CD4-positive, alpha-beta T cell (primary cell): ENCODE results near the gene AHRR. TPM values are rescaled to one million over a fixed set of nuclear protein-coding genes. Genes with fewer than 3 reads are reported as not detected.

Experiments used
- ATAC-seq: fragments of 200-7000 bp; cut with Tn5 transposase; one replicate; pipeline ENCODE4 v1.10.0; 2022; ENCODE audit warnings: mild to moderate bottlenecking; ENCODE audit not compliant: poor library complexity
- CTCF ChIA-PET: fragments of 350-600 bp; sonication (Branson Sonifier 250); formaldehyde crosslinking; loops from one replicate; lab custom pipeline; 2021; ENCODE audit warnings: antibody characterized with exemption, inconsistent platforms; lab: Charles Lee
- POLR2A ChIA-PET: fragments of 350-600 bp; sonication (Branson Sonifier 250); formaldehyde crosslinking; loops from one replicate; lab custom pipeline; 2021; ENCODE audit warnings: antibody characterized with exemption, inconsistent platforms; lab: Charles Lee
- DNase-seq, 14 experiments: peaks; one replicate each; pipeline ENCODE4 v3.0.0-alpha.2; 2013 to 2020; ENCODE audit warnings: mixed read lengths in 2 of 14
- H3K27ac ChIP-seq, 2 donors: one replicate each; pipeline versions ENCODE4 v1.5.1 to v1.7.0; 2013; ENCODE audit warnings: low read length in 2 of 2, low read depth in 1 of 2, mild to moderate bottlenecking in 1 of 2
- H3K27me3 ChIP-seq, 2 experiments: 1 replicate in 1 of 2; 2 replicates in 1 of 2; pipeline versions ENCODE4 v1.6.1 to v1.7.0; 2013; ENCODE audit warnings: low read length in 2 of 2, control low read depth in 1 of 2, mild to moderate bottlenecking in 1 of 2, moderate library complexity in 1 of 2; ENCODE audit not compliant: insufficient read depth in 2 of 2, control insufficient read depth in 1 of 2
- H3K36me3 ChIP-seq: one replicate; pipeline ENCODE4 v1.6.1; 2013; ENCODE audit warnings: low read length, control low read depth; ENCODE audit not compliant: insufficient read depth
- H3K4me1 ChIP-seq: one replicate; pipeline ENCODE4 v1.6.1; 2013; ENCODE audit warnings: low read length, control low read depth; ENCODE audit not compliant: insufficient read depth
- H3K4me3 ChIP-seq: one replicate; pipeline ENCODE4 v1.5.1; 2013; ENCODE audit warnings: mild to moderate bottlenecking, low read length, moderate library complexity
- H3K9me3 ChIP-seq, 2 experiments: 1 replicate in 1 of 2; 2 replicates in 1 of 2; pipeline versions ENCODE4 v1.6.1 to v1.7.0; 2013; ENCODE audit warnings: low read length in 2 of 2, mild to moderate bottlenecking in 2 of 2, control low read depth in 1 of 2, moderate library complexity in 1 of 2; ENCODE audit not compliant: control insufficient read depth in 1 of 2, insufficient read depth in 1 of 2
- H3K27ac Mint-ChIP-seq: one replicate; pipeline ENCODE4 v1.8.0; 2020; ENCODE audit warnings: mixed read lengths
- H3K27me3 Mint-ChIP-seq: one replicate; pipeline ENCODE4 v1.8.0; 2021; ENCODE audit warnings: mixed read lengths
- H3K36me3 Mint-ChIP-seq: one replicate; pipeline ENCODE4 v1.8.0; 2021; ENCODE audit warnings: low read depth, mixed read lengths
- H3K4me1 Mint-ChIP-seq: one replicate; pipeline ENCODE4 v1.8.0; 2021; ENCODE audit warnings: low read depth, mixed read lengths
- H3K4me3 Mint-ChIP-seq: one replicate; pipeline ENCODE4 v1.8.0; 2020; ENCODE audit warnings: mild to moderate bottlenecking, mixed read lengths
- H3K9me3 Mint-ChIP-seq: one replicate; pipeline ENCODE4 v1.8.0; 2020; ENCODE audit warnings: mixed read lengths
- intact Hi-C, 2 experiments: fragments of 100-400 bp; cut with DNase I in 1 of 2; cut with micrococcal nuclease in 1 of 2; formaldehyde crosslinking; loops; one replicate each; pipeline versions ENCODE4 v1.15.1 to v1.9.0; 2023 to 2025; cut with DNase I, micrococcal nuclease
- total RNA-seq, 174 experiments: library from RNA in 2 of 174; stranded (reverse) in 2 of 174; gene quantifications; one replicate each; pipeline ENCODE4 v1.2.3 and lab custom pipeline; 2021 to 2026
- TF ChIP-seq, protein P1 (sequence below): fragments of 200-600 bp; IDR thresholded peaks from one replicate; pipeline ENCODE4 v1.8.0; 2022; ENCODE audit warnings: antibody characterized with exemption, mild to moderate bottlenecking

The AHRR gene
- total RNA-seq, 2 experiments from 2014 or later: 0.45 to 0.63 TPM

DNA sequence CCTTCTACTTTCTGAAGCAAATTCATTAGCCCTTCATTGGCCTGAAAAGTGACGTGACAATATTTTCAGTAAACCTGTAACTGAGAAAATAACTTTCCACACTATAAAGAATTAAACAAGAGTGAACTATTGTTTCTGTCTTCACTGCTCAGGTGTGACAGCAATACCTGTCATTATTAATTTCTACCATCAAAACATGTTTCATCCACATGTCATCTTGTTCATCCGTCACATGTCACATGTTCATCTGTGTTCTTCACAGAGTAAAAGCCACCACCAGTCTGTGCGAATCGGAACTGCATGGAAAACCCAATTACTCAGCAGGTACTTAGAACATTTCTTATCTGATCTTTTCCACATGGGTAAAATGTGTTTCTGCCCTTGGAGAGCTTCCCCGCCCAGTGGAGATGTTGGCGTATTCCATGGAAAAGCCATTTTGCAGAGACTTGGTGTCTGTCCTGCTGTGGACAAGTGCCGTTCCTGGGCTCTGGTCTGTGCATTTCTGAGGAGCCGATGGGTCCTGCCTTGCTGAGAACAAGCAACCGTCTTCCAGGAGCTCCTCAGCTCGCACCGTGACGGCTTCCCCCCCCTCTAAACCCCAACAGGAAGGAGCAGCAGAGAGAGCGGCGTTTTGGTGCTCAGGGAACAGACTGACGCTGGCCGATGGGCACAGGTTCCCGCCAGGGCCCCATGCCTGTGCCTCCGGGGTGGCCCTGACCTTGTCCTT lies 110.8 kb downstream of the AHRR start:
- intact Hi-C loops: no loop called here
- POLR2A ChIA-PET: no interaction called here
- no peaks in the 10 kb centered on the region for H3K9me3 Mint-ChIP-seq
- no peak overlapping the region for H3K4me3 Mint-ChIP-seq
- CTCF ChIA-PET: no interaction called here
- no peak for ATAC-seq
- Histone ChIP-seq H3K27ac (no peak overlapping the region), H3K4me3 (no peak overlapping the region), H3K27me3 (peaks cover 0 to 4% of the 10 kb centered on the region in 2 experiments), H3K36me3 (no peaks in the 10 kb centered on the region), H3K9me3 (no peaks in the 10 kb centered on the region), H3K4me1 (no peaks in the 10 kb centered on the region)
- peaks cover 8% of the 10 kb centered on the region for H3K27me3 Mint-ChIP-seq
- H3K36me3 Mint-ChIP-seq: no peaks in the 10 kb centered on the region
- H3K4me1 Mint-ChIP-seq: no peaks in the 10 kb centered on the region
- DNase-seq: peak in 1 of 14 experiments; percentile 11
- no peak overlapping the region for H3K27ac Mint-ChIP-seq
- TF ChIP-seq, protein P1, sequence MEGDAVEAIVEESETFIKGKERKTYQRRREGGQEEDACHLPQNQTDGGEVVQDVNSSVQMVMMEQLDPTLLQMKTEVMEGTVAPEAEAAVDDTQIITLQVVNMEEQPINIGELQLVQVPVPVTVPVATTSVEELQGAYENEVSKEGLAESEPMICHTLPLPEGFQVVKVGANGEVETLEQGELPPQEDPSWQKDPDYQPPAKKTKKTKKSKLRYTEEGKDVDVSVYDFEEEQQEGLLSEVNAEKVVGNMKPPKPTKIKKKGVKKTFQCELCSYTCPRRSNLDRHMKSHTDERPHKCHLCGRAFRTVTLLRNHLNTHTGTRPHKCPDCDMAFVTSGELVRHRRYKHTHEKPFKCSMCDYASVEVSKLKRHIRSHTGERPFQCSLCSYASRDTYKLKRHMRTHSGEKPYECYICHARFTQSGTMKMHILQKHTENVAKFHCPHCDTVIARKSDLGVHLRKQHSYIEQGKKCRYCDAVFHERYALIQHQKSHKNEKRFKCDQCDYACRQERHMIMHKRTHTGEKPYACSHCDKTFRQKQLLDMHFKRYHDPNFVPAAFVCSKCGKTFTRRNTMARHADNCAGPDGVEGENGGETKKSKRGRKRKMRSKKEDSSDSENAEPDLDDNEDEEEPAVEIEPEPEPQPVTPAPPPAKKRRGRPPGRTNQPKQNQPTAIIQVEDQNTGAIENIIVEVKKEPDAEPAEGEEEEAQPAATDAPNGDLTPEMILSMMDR: no peak

GRCh38 chr5:432928-433791 lies 111.6 kb downstream of the AHRR start:
- Histone ChIP-seq H3K27ac (no peak overlapping the region), H3K9me3 (no peaks in the 10 kb centered on the region), H3K36me3 (no peaks in the 10 kb centered on the region), H3K27me3 (peaks cover 0 to 4% of the 10 kb centered on the region in 2 experiments), H3K4me3 (no peak overlapping the region), H3K4me1 (no peaks in the 10 kb centered on the region)
- Mint-ChIP-seq H3K4me3 (no peak overlapping the region), H3K36me3 (no peaks in the 10 kb centered on the region), H3K27me3 (peaks cover 8% of the 10 kb centered on the region), H3K4me1 (no peaks in the 10 kb centered on the region), H3K9me3 (no peaks in the 10 kb centered on the region), H3K27ac (no peak overlapping the region)
- intact Hi-C loops: no loop called here
- TF ChIP-seq, protein P1: no peak
- DNase-seq (peak in 1 of 14 experiments; percentile 15), ATAC-seq (no peak)
- POLR2A ChIA-PET: no interaction called here
- CTCF ChIA-PET: no interaction called here

- H3K36me3 ChIP-seq: no peaks in the 10 kb centered on the region
- H3K4me3 ChIP-seq: no peak overlapping the region
- Mint-ChIP-seq H3K9me3 (no peaks in the 10 kb centered on the region), H3K4me1 (no peaks in the 10 kb centered on the region), H3K4me3 (no peak overlapping the region), H3K36me3 (no peaks in the 10 kb centered on the region), H3K27ac (no peak overlapping the region), H3K27me3 (peaks cover 8% of the 10 kb centered on the region)
- intact Hi-C loops: no loop called here
- ATAC-seq (no peak), DNase-seq (peak in 1 of 14 experiments; percentile 15)
- no peaks in the 10 kb centered on the region for H3K9me3 ChIP-seq
- H3K27ac ChIP-seq: no peak overlapping the region
- no peaks in the 10 kb centered on the region for H3K4me1 ChIP-seq
- H3K27me3 ChIP-seq: peaks cover 0 to 4% of the 10 kb centered on the region in 2 experiments
- CTCF ChIA-PET: no interaction called here
- POLR2A ChIA-PET: no interaction called here
- TF ChIP-seq, protein P1: no peak
These were observed 112.3 kb downstream of the AHRR start for GRCh38 chr5:433836-434235.
